DND-41 (cell line): ENCODE measurements around the gene MCCC1.

ENCODE experiments used
- EZH2 ChIP-seq: IDR thresholded peaks from 3 replicates; pipeline ENCODE4 v1.6.1; 2012; ENCODE audit warnings: borderline replicate concordance, low read depth, mild to moderate bottlenecking, moderate library complexity, low read length, inconsistent platforms; ENCODE audit not compliant: severe bottlenecking
- TF ChIP-seq, protein P1 (sequence below): IDR thresholded peaks from 2 replicates; pipeline ENCODE4 v1.5.1; 2012; ENCODE audit warnings: borderline replicate concordance, low read length, moderate library complexity, mild to moderate bottlenecking; ENCODE audit not compliant: poor library complexity, severe bottlenecking; ENCODE audit errors: extremely low read depth

DNA sequence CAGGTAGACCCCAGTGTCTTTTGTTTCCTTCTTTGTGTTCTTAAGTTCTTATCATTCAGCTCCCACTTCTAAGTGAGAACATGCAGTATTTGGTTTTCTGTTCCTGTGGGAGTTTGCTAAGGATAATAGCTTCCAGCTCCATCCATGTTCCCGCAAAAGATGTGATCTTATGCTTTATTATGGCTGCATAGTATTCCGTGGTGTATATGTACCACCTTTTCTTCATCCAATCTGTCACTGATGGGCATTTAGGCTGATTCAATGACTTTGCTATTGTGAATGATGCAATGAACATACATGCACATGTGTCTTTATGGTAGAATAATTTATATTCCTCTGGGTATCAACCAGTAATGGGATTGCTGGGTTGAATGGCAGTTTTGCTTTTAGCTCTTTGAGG lies 24.4 kb downstream of the MCCC1 start:
- TF ChIP-seq, protein P1, sequence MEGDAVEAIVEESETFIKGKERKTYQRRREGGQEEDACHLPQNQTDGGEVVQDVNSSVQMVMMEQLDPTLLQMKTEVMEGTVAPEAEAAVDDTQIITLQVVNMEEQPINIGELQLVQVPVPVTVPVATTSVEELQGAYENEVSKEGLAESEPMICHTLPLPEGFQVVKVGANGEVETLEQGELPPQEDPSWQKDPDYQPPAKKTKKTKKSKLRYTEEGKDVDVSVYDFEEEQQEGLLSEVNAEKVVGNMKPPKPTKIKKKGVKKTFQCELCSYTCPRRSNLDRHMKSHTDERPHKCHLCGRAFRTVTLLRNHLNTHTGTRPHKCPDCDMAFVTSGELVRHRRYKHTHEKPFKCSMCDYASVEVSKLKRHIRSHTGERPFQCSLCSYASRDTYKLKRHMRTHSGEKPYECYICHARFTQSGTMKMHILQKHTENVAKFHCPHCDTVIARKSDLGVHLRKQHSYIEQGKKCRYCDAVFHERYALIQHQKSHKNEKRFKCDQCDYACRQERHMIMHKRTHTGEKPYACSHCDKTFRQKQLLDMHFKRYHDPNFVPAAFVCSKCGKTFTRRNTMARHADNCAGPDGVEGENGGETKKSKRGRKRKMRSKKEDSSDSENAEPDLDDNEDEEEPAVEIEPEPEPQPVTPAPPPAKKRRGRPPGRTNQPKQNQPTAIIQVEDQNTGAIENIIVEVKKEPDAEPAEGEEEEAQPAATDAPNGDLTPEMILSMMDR = no peak
- TF ChIP-seq EZH2 = no peak
